HG03432 (cell line): Measurements from ENCODE around the gene HSD17B12.

Source experiments
- ATAC-seq: cut with Tn5 transposase; IDR thresholded peaks from one replicate; pipeline ENCODE4 v1.9.1; 2021; ENCODE audit warnings: mild to moderate bottlenecking, moderate library complexity; ENCODE audit not compliant: unreplicated experiment

The HSD17B12 gene

GRCh38 chr11:43687120-43687791, 6.7 kb downstream of the HSD17B12 start:
- peak; percentile 40 for ATAC-seq

GRCh38 chr11:43688394-43688793, 7.9 kb downstream of the HSD17B12 start:
- ATAC-seq: no peak

GRCh38 chr11:43689167-43689566, 8.6 kb downstream of the HSD17B12 start:
- no peak for ATAC-seq

GRCh38 chr11:43690929-43691725, 10.6 kb downstream of the HSD17B12 start:
- no peak for ATAC-seq

- no peak for ATAC-seq
Measured at GRCh38 chr11:43691806-43692205, 11.3 kb downstream of the HSD17B12 start.

- no peak for ATAC-seq
Measured at GRCh38 chr11:43693069-43693468, 12.5 kb downstream of the HSD17B12 start.

GRCh38 chr11:43693731-43694130, 13.2 kb downstream of the HSD17B12 start:
- ATAC-seq: no peak

- ATAC-seq: peak; percentile 79
Measured at GRCh38 chr11:43694477-43694876, 13.9 kb downstream of the HSD17B12 start.

GRCh38 chr11:43697679-43698078, 17.1 kb downstream of the HSD17B12 start:
- no peak for ATAC-seq

GRCh38 chr11:43699870-43700269, 19.3 kb downstream of the HSD17B12 start:
- ATAC-seq: no peak

- no peak for ATAC-seq
Measured at GRCh38 chr11:43706631-43707030, 26.1 kb downstream of the HSD17B12 start.

GRCh38 chr11:43708776-43709175, 28.2 kb downstream of the HSD17B12 start:
- no peak for ATAC-seq

GRCh38 chr11:43709689-43710088, 29.2 kb downstream of the HSD17B12 start:
- no peak for ATAC-seq

GRCh38 chr11:43712676-43713075, 32.1 kb downstream of the HSD17B12 start:
- ATAC-seq: no peak

- no peak for ATAC-seq
Measured at GRCh38 chr11:43718373-43718772, 37.8 kb downstream of the HSD17B12 start.

GRCh38 chr11:43723617-43724016, 43.1 kb downstream of the HSD17B12 start:
- ATAC-seq: peak; percentile 71

- ATAC-seq: no peak
Measured at GRCh38 chr11:43732225-43732624, 51.7 kb downstream of the HSD17B12 start.

GRCh38 chr11:43734256-43734655, 53.7 kb downstream of the HSD17B12 start:
- ATAC-seq: no peak

- ATAC-seq: no peak
Measured at GRCh38 chr11:43735115-43735514, 54.6 kb downstream of the HSD17B12 start.

GRCh38 chr11:43735961-43736360, 55.4 kb downstream of the HSD17B12 start:
- ATAC-seq: no peak

- no peak for ATAC-seq
Measured at GRCh38 chr11:43736502-43737200, 56.1 kb downstream of the HSD17B12 start.

- ATAC-seq: no peak
Measured at GRCh38 chr11:43737201-43737590, 56.7 kb downstream of the HSD17B12 start.
